ENCODE measurements around the gene NIPSNAP3A. TPM values are rescaled to one million over a fixed set of nuclear protein-coding genes. Genes with fewer than 3 reads are reported as not detected.
A peak's percentile ranks its signal among the peaks of the same experiment; 100 is the strongest.

NIPSNAP3A gene
- total and polyA plus RNA-seq, 11 donors = 14.9 to 37.0 (median 22.9) TPM

DNA sequence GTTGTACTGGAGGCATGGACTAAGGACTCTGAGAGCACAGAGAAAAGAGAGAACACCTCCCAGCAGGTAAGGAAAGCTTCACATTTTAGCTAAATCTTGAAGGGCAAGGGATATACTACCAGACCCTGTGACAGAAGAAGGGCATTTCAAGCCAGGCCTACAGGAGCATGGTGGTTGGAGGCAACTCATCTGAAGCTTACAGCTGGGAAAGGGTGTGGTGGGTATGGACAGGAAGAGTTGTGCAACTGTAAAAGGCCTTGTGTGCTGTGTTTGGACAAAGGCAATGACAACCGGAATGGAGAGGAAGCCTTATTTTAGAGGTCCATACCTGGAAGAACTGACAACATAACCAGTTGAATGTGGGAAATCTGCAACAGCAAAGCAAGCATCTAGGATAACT lies 47.6 kb downstream of the NIPSNAP3A start:
- H3K4me1 ChIP-seq = peaks cover 0 to 13% (median 0%) of the 10 kb centered on the region in 12 donors
- H3K9me3 ChIP-seq = no peaks in the 10 kb centered on the region
- TF ChIP-seq, protein P1, sequence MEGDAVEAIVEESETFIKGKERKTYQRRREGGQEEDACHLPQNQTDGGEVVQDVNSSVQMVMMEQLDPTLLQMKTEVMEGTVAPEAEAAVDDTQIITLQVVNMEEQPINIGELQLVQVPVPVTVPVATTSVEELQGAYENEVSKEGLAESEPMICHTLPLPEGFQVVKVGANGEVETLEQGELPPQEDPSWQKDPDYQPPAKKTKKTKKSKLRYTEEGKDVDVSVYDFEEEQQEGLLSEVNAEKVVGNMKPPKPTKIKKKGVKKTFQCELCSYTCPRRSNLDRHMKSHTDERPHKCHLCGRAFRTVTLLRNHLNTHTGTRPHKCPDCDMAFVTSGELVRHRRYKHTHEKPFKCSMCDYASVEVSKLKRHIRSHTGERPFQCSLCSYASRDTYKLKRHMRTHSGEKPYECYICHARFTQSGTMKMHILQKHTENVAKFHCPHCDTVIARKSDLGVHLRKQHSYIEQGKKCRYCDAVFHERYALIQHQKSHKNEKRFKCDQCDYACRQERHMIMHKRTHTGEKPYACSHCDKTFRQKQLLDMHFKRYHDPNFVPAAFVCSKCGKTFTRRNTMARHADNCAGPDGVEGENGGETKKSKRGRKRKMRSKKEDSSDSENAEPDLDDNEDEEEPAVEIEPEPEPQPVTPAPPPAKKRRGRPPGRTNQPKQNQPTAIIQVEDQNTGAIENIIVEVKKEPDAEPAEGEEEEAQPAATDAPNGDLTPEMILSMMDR (IDR thresholded peaks at IDR 0.05) = no peak
- DNase-seq = no peak
- 55 to 62% (median 60%) methylated on average over 1 of the region's 1 CpG for WGBS, 4 donors
- ATAC-seq = peak in 3 of 4 donors; percentile 33 to 63 (median 38)
- no peak overlapping the region for H3K4me3 ChIP-seq
- peak overlapping the region in 1 of 12 donors; percentile 9 for H3K27ac ChIP-seq
- H3K36me3 ChIP-seq = peaks cover 4 to 99% (median 95%) of the 10 kb centered on the region in 9 donors
- no peaks in the 10 kb centered on the region for H3K27me3 ChIP-seq
- intact Hi-C loops (cut with DNase I) = no loop called here

DNA sequence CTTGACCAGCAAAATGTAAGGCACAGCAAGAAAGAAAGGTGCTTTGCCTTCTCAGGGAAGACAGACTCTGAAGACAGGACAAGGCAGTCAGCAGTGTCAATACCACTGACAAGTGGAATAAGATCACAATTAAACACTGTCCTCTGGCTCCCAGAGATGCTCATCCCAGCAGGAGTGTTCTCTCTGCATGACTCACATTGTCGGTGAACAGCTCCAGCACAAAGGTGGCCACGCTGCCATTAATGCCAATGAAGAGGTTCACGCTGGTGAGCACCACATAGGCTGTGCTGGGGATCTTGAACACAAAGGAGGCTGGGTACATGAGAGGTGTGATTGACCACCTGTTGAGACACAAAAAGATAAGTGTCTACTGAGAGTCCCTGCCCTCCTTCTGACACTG lies 48.4 kb downstream of the NIPSNAP3A start:
- Histone ChIP-seq H3K4me1 (peaks cover 0 to 13% (median 0%) of the 10 kb centered on the region in 12 donors), H3K27me3 (no peaks in the 10 kb centered on the region), H3K4me3 (no peak overlapping the region), H3K27ac (no peak overlapping the region), H3K9me3 (no peaks in the 10 kb centered on the region), H3K36me3 (peaks cover 4 to 99% (median 95%) of the 10 kb centered on the region in 9 donors)
- no peak for ATAC-seq
- TF ChIP-seq, protein P1 (IDR thresholded peaks at IDR 0.05) = no peak
- TF ChIP-seq POLR2A (IDR thresholded peaks at IDR 0.05) = no peak
- intact Hi-C loops (cut with DNase I) = no loop called here
- DNase-seq = no peak
- WGBS, 4 donors = 90 to 96% (median 92%) methylated on average over 3 of the region's 3 CpGs

DNA sequence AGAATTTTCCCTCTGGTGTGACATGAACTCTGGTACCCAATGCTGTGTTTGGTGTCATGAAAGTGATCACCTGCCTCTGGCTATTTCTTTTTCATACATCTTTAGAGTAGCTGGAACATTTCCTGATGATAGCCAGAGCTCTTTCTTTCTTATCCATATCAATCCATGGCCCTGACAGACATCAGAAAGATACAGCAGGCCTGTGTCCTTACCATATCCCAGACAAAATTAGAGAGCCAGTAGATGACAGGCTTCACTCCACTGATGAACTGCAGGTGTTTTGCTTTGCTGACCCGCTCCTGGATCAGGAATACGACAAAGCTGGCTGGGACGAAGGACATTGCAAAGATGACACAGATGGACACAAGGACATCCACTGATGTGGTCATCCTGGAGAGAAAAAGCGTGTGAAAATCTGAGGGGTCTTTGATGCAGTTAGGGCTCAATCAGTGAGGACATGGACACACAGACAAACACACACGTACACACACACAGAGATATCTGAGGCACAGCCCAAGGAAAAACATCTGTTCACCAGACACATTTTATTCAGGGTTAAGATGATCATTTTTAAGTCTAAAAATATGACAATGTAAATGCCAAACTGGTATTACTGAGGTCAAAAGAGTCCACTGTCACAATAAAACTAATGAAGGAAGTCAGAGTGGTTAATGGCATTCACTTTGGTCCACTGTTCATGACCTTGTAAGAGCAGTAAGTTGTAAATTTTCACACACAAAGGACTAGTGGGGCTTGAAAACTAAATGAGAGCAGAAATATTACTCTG lies 50.9 kb downstream of the NIPSNAP3A start:
- Histone ChIP-seq H3K4me3 (no peak overlapping the region), H3K27ac (no peak overlapping the region), H3K9me3 (no peaks in the 10 kb centered on the region), H3K36me3 (peaks cover 0 to 99% (median 95%) of the 10 kb centered on the region in 9 donors), H3K4me1 (peaks cover 0 to 13% (median 0%) of the 10 kb centered on the region in 12 donors), H3K27me3 (no peaks in the 10 kb centered on the region)
- TF ChIP-seq, protein P1 (IDR thresholded peaks at IDR 0.05) = no peak
- TF ChIP-seq POLR2A (IDR thresholded peaks at IDR 0.05) = no peak
- DNase-seq (no peak), ATAC-seq (no peak)
- intact Hi-C loops (cut with DNase I) = no loop called here
- WGBS, 4 donors = 53 to 65% (median 58%) methylated on average over 5 of the region's 5 CpGs

DNA sequence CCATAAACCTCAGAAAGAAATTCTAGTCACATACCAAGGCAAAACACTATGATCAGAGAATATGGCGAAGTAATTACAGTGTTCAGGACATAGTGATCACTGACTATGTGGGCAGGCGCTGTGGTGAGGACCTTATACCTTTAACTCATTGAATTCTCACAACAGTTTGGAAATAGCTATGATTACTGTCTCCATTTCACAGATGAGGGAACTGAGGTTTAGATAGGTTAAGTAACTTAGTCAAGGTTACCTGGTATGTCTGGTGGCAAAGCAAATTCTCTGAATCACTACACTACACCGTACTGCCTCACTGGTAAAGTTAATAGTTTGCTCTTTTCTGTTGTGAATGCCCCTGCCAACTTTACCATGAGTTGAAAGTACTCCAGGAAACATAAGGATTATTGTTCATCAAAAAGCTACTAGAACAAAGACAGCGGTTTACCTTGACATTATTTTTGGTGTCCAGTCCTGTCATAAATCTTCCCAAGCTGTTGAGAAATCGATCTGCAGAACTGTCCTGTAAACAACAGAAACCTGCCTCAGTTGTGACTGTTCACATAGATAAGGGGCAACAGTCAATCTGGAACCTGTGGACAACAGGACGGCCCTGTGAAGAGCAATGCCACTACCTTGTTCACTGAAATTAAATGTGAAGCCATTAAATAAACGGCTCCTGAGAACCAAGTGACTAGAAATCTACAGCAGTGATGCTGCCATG lies 52.7 kb downstream of the NIPSNAP3A start:
- Histone ChIP-seq H3K27me3 (no peaks in the 10 kb centered on the region), H3K9me3 (no peaks in the 10 kb centered on the region), H3K36me3 (peaks cover 0 to 99% (median 95%) of the 10 kb centered on the region in 9 donors), H3K27ac (no peak overlapping the region), H3K4me3 (no peak overlapping the region), H3K4me1 (peaks cover 0 to 7% (median 0%) of the 10 kb centered on the region in 12 donors)
- ATAC-seq (no peak), DNase-seq (no peak)
- TF ChIP-seq, protein P1 (IDR thresholded peaks at IDR 0.05) = no peak
- TF ChIP-seq POLR2A (IDR thresholded peaks at IDR 0.05) = no peak
- 93 to 98% (median 95%) methylated on average over 7 of the region's 7 CpGs for WGBS, 4 donors
- intact Hi-C loops (cut with DNase I) = loop anchor here in 3 of 10 donors (10.0 kb wide), 3 partner anchors 115 to 615 kb away; no protein-coding TSS in a partner anchor

Data from heart left ventricle (tissue), 16 donors.